KBM-7 (cell line): Measurements from ENCODE around the gene EMP1.
"Not testable (repeated sequence)": the region's sequence is repeated elsewhere in the genome, so short reads cannot be mapped to it uniquely, and the experiment has no call there.

Source experiments
- DNase-seq: peaks from one replicate; pipeline ENCODE4 v3.0.0-alpha.2; 2015
- in situ Hi-C: fragments of 300-500 bp; cut with MboI; formaldehyde crosslinking; loops from 2 replicates; pipeline ENCODE4 v1.14.3; 2020; ENCODE audit warnings: low sequenced_read_pairs, low pct_unique_long_range_greater_than_20kb, mixed read lengths

EMP1 gene

DNA sequence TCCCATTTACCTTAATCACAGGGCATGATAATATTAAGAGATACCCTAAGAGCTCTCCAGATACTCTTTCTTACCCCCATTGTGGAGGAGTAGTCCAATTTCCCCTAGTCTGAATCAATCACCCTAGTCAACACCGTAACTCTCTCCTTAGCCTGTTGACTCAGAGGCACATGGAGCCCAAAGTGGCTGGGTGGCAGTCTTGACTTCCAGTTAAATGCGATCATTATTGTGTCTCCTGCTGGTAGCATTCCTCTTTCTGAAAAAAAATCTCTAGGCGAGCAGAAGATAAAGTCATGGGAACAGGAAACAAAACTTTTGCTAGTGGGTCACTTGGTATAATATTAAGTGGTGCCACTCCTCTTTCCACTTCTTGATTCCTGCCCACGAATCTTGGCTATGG lies 46.4 kb downstream of the EMP1 start:
- in situ Hi-C loops = no loop called here
- no peak for DNase-seq

DNA sequence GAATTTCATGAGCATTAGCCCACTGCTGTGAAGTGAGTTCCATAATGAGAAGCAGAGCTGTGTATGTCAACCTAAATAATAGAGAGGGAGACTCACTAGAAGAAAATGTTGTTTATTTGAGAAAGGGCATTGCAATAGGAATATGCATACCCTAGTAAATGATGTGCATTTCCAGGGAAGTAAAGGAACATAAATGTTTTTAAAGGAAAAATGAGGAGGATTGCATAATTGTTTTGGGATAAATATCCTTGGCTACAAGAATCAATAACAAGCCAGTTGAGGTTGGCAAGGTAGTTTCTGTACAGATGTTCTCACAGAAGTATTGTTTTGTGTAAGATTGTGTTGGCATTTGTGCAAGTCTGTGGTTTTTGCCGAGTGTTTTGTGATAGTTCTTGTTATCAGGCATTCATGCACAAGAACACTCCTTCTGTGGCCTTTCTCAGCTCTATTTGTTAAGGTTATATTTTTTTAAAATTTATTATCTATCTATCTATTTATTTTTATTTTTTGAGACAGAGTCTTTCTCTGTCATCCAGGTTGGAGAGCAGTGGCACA lies 47.1 kb downstream of the EMP1 start:
- DNase-seq = no peak
- in situ Hi-C loops = no loop called here

DNA sequence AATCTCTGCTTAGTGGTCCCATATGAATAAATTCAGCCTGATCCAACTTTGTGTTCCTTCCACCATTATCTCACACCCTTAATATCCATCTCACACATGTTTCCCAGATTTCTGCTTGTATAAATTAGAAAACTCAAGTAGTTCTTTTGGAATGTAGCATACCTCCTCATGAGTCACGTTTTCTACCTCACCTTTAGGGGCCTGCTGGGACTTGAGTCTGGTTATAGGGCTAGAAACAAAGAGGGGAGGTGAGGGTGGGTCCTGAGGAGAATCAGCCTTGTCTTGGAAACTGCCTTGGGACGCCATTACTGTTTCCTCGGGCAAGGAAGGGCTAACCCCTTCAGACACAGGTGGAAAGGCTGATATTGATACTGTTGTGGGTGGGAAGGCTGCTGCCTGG lies 51.1 kb downstream of the EMP1 start:
- no peak for DNase-seq
- in situ Hi-C loops = no loop called here

DNA sequence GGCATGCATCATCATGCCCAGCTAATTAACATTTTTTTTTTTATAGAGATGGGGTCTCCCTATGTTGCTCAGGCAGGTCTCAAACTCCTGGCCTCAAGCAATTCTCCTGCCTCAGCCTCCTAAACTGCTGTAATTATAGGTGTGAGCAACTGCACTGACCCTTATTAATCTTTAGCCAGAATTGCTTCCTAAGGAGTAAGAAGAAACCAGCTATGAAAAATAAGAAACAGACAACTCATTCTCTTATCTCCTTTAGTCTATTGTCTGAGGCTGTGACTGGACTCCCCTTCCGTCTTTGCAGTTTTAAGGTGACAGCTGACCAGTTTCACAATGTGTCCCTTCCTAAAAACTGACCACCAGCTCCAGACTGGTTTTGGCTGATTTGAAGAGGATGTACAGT lies 52.4 kb downstream of the EMP1 start:
- DNase-seq = no peak
- in situ Hi-C loops = no loop called here

DNA sequence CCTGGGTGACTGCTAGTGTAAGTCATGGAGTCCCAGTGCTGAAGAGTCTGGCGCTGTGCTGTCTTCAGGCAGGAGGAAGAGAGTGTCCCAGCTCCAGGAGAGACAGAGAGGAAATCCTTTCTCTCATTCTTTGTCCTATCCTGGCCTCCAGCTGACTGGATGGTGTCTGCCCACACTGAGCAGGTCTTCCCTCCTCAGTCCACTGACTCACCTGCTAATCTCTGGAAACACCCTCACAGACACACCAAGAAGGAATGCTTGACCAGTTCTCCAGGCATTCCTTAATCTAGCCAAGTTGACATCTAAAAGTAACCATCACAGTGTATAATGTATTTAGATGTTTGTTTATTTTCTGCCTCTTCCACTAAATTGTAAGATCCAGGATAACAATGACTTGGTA lies 53.9 kb downstream of the EMP1 start:
- DNase-seq = no peak
- in situ Hi-C loops = no loop called here

DNA sequence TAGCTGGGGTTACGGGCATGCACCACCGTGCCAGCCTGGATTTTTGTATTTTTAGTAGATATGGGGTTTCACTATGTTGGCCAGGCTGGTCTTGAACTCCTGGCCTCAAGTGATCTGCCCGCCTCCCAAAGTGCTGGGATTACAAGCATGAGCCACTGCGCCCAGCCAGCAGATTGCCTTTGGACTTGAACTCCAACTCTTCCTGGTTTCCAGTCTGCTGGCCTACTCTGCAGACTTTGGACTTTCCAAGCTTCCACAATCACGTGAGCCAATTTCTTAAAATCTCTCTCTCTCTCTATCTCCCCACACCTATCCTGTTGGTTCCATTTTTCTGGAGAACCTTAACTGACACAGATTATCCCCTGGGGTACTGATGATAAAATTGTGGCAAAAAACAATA lies 55.0 kb downstream of the EMP1 start:
- in situ Hi-C loops = no loop called here

DNA sequence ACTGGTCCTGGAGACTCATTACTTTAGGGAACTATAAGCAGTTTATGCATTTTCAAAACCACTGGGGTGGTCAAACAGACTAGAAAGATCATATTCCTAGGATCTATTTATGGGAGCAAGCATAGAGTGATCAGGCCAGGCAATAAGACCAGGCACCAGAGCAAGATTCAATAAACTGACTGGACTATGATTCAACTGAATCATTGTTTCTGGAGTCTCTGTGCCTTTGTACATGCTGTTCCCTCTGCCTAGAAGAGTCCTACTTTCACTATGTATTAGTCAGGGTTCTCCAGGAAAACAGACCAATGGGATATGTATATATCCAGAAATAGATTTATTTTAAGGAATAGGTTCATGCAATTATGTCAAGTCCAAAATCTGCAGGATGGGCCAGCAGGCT lies 55.5 kb downstream of the EMP1 start:
- DNase-seq = no peak
- in situ Hi-C loops = no loop called here

More for the DNA sequence above, 55.0 kb downstream of the EMP1 start:
- DNase-seq = no peak

DNA sequence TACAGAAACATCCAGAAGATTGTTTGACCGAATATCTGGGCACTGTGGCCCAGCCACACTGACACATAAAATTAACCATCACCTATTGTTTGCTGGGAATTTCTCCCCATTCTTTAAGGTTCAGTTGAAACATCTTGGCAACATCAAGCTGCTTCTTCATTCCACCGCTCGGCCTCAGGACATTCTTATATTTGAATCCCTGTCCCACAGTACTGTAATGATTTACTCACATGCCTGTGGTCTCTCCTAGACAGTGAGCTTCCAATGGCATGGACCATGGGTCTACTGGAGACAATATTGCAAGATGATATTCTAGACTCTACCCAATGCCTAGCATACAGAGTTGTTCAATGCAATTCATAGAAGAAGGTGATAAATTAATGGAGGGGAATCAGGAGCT lies 56.1 kb downstream of the EMP1 start:
- in situ Hi-C loops = no loop called here
- no peak for DNase-seq

DNA sequence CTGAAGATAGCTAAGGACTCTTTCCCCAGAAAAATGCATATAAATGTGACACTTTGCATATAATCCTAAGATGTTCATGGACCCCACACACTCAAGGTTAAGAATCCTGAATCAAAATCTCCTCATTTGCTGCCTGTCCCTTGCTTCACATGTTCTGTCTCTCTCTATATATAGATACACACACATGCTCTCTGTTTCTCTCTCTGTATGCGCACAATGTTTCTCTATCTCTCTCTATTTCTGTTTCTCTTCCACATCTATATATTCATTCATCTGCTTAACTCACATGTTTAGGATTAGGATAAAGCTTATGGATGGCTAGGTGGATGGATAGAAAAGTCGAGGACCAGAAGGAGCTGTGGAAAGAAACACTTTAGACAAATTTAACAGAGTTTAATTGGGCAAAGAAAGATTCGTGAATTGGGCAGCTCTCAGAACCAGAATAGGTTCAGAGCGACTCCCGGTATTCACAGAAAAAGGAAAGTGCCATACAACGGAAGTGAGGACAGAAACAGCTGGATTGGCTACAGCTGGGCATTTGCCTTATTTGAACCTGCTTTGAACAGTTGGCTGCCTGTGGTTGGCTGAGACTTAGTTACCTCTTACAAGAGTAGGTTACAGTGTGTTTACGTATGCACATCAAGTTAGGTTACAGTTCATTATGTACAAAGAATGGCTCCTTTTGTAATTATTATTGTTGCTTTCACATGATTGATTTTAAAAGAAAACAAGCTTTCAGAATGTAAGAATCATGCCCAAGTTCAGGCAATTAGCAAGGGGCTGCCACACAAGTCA lies 57.6 kb downstream of the EMP1 start:
- in situ Hi-C loops = no loop called here
- DNase-seq = no peak

DNA sequence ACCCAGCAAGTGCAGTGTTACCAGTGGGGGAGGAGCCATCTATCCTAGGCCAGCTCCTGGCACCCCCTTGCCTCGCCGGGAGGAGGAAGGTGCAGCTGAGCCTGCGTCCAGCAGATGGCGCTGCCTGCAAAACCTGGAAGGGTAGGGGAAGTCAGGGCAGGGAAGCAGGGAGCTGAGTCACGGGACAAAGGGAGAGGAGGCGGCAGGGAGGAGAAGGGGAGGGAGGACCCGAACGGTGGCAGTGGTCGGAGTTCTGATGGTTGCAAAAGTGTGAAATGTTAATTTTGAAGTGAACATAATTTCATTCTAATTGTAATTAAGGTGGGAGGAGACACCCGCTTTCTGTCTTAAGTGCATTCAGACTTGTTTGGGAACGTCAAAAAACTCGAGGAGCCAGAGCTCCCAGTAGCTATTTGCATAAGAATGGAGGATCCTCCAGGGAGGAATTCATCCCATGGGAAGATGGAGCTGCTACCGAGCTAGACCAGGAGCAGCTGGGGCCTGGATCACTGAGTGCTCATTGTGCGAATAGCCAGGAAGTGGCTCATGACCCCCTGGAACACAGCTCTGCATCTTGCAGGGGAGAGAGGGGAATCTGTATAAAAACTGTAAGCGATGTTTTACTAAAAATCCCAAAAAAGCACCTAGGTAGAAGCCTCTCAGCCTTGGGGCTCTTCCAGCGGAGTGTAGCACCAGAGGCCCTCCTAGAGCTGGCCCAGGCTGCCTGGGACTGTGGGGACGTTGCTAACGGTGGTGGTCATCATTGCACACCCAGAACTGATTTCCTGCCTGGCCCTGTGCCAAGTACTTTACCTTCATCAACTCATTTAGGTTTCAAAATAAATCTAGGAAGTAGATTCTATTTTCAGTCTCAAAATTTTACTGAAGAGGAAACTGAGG lies 59.5 kb downstream of the EMP1 start:
- in situ Hi-C loops = no loop called here
- DNase-seq = peak; percentile 96

DNA sequence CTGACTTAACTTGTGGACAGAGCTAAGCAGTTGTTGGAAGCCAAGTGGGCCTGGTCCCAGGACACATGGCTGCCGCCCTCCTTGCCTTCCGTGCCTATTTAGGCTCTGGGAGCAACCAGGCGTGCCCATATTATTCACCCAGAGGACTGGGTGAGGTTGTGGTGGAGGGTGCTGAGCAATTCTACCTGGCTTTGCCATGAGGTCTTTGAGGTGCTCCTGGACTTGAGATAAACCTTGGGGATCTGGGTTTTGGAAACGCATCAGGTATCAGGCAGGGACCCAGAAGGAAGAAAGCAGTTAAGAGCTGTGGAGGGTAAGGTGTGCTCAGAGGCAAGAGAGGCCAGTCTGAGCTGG lies 60.1 kb downstream of the EMP1 start:
- DNase-seq = no peak
- in situ Hi-C loops = no loop called here

DNA sequence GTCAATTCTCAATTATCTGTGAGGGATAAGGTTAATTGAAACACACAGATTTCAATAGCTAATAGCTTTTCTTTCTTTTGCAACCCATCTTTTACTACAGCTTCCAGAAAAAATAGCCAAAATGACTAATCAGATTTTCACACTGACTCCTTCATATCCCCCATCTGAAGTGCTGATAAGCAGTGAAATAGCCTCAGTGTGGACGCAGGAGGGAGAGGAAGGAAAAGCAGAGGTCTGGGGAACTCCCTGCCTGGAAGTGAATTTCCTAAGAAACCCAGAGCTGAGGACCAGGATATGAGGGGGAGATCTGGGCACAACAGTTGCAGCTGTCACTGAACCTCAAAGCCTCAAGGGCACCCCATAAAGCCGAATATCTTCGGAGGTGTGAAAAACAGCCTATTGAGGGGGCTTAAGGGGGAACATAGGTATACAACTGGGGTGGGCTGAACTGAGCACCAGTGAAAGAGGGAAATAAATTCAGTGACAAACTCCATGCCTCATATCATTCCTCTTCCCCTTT lies 60.9 kb downstream of the EMP1 start:
- in situ Hi-C loops = no loop called here
- no peak for DNase-seq

DNA sequence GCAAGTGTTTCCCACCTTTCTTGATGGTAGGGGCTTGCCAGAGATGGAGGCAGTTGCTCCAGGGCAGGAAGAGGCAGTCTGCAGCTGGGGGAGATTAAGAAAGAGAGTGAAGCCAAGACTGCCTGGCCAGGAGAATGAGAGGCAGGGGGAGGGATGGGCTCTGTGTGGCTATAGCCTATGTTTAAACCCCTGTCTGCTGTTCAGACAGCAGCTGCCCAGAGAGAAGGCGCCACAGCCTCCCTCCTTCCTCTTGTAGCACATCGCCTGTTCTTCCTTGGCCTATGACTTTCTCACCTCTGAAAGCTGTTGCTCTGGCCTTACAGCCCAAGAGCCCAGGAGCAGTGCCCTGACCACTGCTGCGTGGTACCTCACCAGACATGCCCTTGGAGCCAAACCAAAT lies 61.7 kb downstream of the EMP1 start:
- DNase-seq = no peak
- in situ Hi-C loops = no loop called here

DNA sequence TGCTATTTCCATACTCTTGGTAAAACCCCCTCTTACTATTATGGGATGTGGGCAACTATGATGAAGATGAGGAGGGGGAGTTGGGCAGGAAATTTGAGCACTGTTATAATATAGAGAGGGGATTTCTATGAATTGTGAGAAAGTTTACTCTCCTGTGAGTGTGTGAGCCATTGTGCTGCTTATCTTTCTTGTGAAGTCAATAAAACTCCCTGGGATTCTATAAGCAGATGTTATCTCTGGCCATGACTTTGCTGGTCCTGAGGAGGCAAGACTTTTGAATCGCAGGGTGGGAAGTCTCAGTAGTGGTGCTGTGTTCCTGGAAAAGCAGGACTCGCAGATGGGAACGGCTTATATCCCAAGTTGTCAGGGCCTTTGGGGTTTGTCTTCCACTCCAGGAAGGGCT lies 62.2 kb downstream of the EMP1 start:
- DNase-seq = no peak
- in situ Hi-C loops = no loop called here

DNA sequence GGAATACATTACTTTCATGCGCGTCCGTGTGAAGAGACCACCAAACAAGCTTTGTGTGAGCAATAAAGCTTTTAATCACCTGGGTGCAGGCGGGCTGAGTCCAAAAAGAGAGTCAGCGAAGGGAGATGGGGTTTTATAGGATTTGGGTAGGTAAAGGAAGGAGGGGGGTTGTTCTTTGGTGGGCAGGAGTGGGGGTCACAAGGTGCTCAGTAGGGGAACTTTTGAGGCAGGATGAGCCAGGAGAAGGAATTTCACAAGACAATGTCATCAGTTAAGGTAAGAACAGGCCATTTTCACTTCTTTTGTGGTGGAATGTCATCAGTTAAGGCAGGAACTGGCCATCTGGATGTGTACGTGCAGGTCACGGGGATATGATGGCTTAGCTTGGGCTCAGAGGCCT lies 63.1 kb downstream of the EMP1 start:
- in situ Hi-C loops, DNase-seq: not testable (repeated sequence)

DNA sequence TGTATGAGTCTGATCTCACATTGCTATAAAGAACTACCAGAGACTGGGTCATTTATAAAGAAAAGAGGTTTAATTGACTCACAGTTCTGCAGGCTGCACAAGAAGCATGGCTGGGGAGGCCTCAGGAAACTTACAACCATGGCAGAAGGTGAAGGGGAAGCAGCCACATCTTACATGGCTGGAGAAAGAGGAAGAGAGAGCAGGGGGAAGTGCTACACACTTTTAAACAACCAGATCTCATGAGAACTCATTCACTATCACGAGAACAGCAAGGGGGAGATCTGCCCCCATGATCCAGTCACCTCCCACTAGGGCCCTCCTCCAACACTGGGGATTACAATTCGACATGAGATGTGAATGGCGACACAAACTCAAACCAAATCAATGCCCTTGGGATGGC lies 71.3 kb downstream of the EMP1 start:
- in situ Hi-C loops = not testable (repeated sequence)
- DNase-seq = peak; percentile 43

DNA sequence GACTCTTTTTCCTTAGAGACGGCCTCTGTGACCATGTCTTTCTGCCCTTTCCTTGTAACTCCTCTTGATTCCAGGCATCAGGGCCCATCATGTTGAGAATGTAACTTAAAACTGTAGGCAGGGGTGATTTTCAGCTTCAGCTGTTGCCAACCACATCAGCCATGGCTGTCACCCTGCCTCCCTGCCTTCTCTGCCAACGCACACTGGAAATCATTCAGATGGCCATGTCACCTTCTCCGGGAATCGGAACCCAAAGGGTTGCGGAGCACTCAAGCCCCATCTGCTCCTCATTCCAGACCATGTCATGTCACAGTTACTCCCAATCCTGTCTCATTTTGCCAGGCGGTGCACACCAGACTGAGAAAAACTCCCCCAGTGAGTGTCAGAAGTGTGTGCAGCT lies 72.1 kb downstream of the EMP1 start:
- DNase-seq = no peak
- in situ Hi-C loops = no loop called here
